ENCODE data around the gene AFAP1.

Gene AFAP1

DNA sequence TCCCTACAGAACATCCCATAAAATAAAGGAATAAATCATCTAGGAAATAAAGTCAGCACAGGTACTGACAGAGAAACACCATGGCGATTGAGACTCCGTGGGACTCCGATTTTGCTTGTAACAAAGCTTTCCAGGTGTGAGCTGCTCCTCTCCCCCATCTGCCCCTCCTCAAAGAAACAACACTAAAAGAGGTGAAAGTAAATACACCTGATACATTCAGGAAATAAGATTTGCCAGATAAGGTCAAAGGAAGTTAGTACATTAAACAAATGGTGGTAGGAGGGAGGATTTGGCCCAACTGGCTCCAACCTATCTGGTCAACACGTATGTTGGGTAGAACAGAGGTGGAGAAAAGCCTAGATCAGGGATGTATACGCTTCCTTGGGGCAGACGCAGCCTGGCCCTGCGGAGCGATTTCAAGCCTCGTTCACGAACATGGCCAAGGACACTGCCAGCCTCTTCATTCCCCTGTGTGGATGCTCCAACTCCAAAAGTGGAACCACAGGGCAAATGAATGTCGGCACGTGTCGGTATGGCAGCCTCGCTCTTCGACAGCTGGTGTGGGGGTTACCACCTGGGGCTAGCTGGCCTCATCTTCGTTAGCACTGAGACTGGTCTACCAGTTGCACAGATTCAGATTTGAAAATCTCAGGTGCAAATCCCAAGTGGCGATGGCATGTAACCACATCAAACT is 162.5 kb downstream of the AFAP1 start:
- Histone ChIP-seq H3K4me1 (ENCODE audit: control insufficient read depth, insufficient read depth, low read length) (peaks cover 3% of the 10 kb centered on the region), H3K4me3 (ENCODE audit: low read depth, low read length) (no peak overlapping the region), H3K36me3 (ENCODE audit: control insufficient read depth, insufficient read depth, low read length) (peaks cover 21% of the 10 kb centered on the region), H3K9ac (ENCODE audit: low read depth, low read length) (no peak overlapping the region), H3K27me3 (ENCODE audit: control insufficient read depth, insufficient read depth, low read length) (no peaks in the 10 kb centered on the region), H3K9me3 (ENCODE audit: control insufficient read depth, insufficient read depth, low read length) (no peaks in the 10 kb centered on the region)

GRCh38 chr4:7775396-7775795 is 164.3 kb downstream of the AFAP1 start:
- Histone ChIP-seq H3K9ac (ENCODE audit: low read depth, low read length) (no peak overlapping the region), H3K9me3 (ENCODE audit: control insufficient read depth, insufficient read depth, low read length) (no peaks in the 10 kb centered on the region), H3K27me3 (ENCODE audit: control insufficient read depth, insufficient read depth, low read length) (no peaks in the 10 kb centered on the region), H3K36me3 (ENCODE audit: control insufficient read depth, insufficient read depth, low read length) (peaks cover 28% of the 10 kb centered on the region), H3K4me3 (ENCODE audit: low read depth, low read length) (no peak overlapping the region), H3K4me1 (ENCODE audit: control insufficient read depth, insufficient read depth, low read length) (peaks cover 3% of the 10 kb centered on the region)

- H3K9ac ChIP-seq (ENCODE audit: low read depth, low read length): no peak overlapping the region
- H3K4me3 ChIP-seq (ENCODE audit: low read depth, low read length): no peak overlapping the region
- peaks cover 3% of the 10 kb centered on the region for H3K4me1 ChIP-seq (ENCODE audit: control insufficient read depth, insufficient read depth, low read length)
- H3K27me3 ChIP-seq (ENCODE audit: control insufficient read depth, insufficient read depth, low read length): no peaks in the 10 kb centered on the region
- peaks cover 33% of the 10 kb centered on the region for H3K36me3 ChIP-seq (ENCODE audit: control insufficient read depth, insufficient read depth, low read length)
- H3K9me3 ChIP-seq (ENCODE audit: control insufficient read depth, insufficient read depth, low read length): no peaks in the 10 kb centered on the region
Measured at GRCh38 chr4:7774301-7775294, 165.1 kb downstream of the AFAP1 start.

GRCh38 chr4:7773401-7774180 is 166.1 kb downstream of the AFAP1 start:
- Histone ChIP-seq H3K9me3 (ENCODE audit: control insufficient read depth, insufficient read depth, low read length) (no peaks in the 10 kb centered on the region), H3K4me1 (ENCODE audit: control insufficient read depth, insufficient read depth, low read length) (peaks cover 3% of the 10 kb centered on the region), H3K4me3 (ENCODE audit: low read depth, low read length) (no peak overlapping the region), H3K36me3 (ENCODE audit: control insufficient read depth, insufficient read depth, low read length) (peaks cover 35% of the 10 kb centered on the region), H3K9ac (ENCODE audit: low read depth, low read length) (no peak overlapping the region), H3K27me3 (ENCODE audit: control insufficient read depth, insufficient read depth, low read length) (no peaks in the 10 kb centered on the region)

DNA sequence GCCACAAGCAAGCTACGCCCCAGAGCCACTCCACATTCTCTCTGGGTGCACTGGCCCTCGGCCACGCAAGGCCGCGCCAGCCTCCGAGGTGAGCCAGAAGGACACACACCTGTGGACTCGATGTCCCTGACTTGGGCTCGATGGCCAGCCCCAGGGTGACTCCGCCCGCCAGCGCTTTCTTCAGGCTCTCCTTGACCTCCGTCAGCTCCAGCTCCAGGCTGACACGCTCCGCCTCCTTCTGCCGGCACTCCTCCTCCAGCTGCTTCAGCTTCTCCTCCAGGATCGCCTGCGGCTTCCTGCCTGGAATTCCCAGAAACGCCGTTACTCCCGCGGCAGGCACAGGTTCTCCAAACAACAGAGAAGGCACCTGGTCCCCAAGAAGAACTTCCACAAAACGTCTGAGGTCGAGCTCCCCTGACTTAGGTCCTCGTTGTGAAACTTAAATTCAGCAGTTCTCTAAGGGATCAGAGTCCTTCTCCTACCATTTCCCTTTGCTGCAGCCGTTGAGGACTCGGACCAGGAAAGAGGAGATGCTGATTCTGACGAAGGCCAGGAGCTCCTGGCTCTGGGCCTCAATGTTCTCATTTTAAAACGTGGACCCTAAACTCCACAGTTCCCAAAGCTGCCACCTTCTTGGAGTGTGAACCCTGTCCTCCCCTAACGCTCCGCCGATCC is 166.8 kb downstream of the AFAP1 start:
- Histone ChIP-seq H3K9ac (ENCODE audit: low read depth, low read length) (no peak overlapping the region), H3K27me3 (ENCODE audit: control insufficient read depth, insufficient read depth, low read length) (no peaks in the 10 kb centered on the region), H3K9me3 (ENCODE audit: control insufficient read depth, insufficient read depth, low read length) (no peaks in the 10 kb centered on the region), H3K4me1 (ENCODE audit: control insufficient read depth, insufficient read depth, low read length) (peaks cover 3% of the 10 kb centered on the region), H3K4me3 (ENCODE audit: low read depth, low read length) (no peak overlapping the region), H3K36me3 (ENCODE audit: control insufficient read depth, insufficient read depth, low read length) (peaks cover 34% of the 10 kb centered on the region)

GRCh38 chr4:7771541-7772507 is 167.8 kb downstream of the AFAP1 start:
- Histone ChIP-seq H3K4me1 (ENCODE audit: control insufficient read depth, insufficient read depth, low read length) (peaks cover 3% of the 10 kb centered on the region), H3K9ac (ENCODE audit: low read depth, low read length) (no peak overlapping the region), H3K9me3 (ENCODE audit: control insufficient read depth, insufficient read depth, low read length) (no peaks in the 10 kb centered on the region), H3K4me3 (ENCODE audit: low read depth, low read length) (no peak overlapping the region), H3K27me3 (ENCODE audit: control insufficient read depth, insufficient read depth, low read length) (no peaks in the 10 kb centered on the region), H3K36me3 (ENCODE audit: control insufficient read depth, insufficient read depth, low read length) (peaks cover 39% of the 10 kb centered on the region)

DNA sequence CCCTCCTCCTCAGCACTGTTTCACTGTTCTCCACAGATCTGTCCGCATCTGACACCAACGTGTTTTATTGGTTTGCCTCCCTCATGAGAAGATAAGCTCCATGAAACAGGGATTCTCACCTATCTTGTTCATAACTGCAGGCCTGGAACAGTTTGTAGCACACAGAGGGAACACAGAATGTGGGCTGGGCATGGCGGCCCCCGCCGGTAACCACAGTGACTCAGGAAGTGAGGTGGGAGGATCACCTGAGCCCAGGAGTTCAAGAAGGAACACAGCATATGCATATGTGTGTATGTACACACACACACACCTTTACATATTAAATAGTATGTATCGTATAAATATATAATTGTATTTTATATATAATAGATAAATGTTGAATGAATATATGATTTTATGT is 168.6 kb downstream of the AFAP1 start:
- Histone ChIP-seq H3K27me3 (ENCODE audit: control insufficient read depth, insufficient read depth, low read length) (no peaks in the 10 kb centered on the region), H3K4me3 (ENCODE audit: low read depth, low read length) (no peak overlapping the region), H3K36me3 (ENCODE audit: control insufficient read depth, insufficient read depth, low read length) (peaks cover 39% of the 10 kb centered on the region), H3K4me1 (ENCODE audit: control insufficient read depth, insufficient read depth, low read length) (peaks cover 3% of the 10 kb centered on the region), H3K9me3 (ENCODE audit: control insufficient read depth, insufficient read depth, low read length) (no peaks in the 10 kb centered on the region), H3K9ac (ENCODE audit: low read depth, low read length) (no peak overlapping the region)

- Histone ChIP-seq H3K4me3 (ENCODE audit: low read depth, low read length) (no peak overlapping the region), H3K9ac (ENCODE audit: low read depth, low read length) (no peak overlapping the region), H3K36me3 (ENCODE audit: control insufficient read depth, insufficient read depth, low read length) (peaks cover 37% of the 10 kb centered on the region), H3K27me3 (ENCODE audit: control insufficient read depth, insufficient read depth, low read length) (no peaks in the 10 kb centered on the region), H3K4me1 (ENCODE audit: control insufficient read depth, insufficient read depth, low read length) (peaks cover 3% of the 10 kb centered on the region), H3K9me3 (ENCODE audit: control insufficient read depth, insufficient read depth, low read length) (no peaks in the 10 kb centered on the region)
Measured at GRCh38 chr4:7770224-7771050, 169.2 kb downstream of the AFAP1 start.

DNA sequence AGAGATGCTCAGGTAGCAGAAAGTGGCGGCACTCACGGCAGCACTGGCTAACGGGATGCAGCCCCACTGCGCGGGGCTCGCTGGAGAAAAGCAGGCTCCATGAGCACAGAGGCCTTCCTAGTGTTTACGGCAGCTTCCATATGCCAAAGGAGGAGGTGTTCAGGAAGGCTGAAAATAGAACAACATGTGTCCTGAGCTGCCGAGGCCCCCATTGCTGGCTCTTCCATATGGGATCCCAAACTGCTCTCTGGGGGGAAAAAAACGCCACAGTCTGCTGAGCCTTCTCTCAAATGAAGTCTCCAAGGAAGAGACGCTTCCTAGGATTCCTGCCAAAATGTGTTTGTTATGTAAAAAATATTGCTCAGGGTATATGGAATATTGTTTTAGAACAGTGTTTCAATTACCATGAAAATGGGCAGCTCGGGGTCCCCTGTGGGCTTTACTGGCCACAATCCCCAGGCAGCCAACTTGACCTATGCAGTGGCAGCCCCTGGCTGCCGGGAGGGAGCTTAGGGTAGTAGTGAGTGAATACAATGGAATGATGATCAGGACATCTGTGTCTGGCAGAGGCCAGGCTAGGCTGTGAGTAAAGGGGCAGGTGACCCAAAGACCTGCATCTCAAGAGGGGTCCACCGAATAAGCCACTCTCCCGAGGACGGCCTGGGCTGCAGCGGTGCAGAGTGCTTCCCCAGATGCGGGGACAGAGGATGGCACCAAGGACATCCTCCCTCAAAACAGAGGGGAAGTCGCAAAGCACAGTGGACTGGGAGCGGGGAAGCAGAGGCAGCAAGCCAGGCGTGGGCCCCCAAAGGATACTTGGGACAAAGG is 170.1 kb downstream of the AFAP1 start:
- Histone ChIP-seq H3K4me3 (ENCODE audit: low read depth, low read length) (no peak overlapping the region), H3K9ac (ENCODE audit: low read depth, low read length) (no peak overlapping the region), H3K36me3 (ENCODE audit: control insufficient read depth, insufficient read depth, low read length) (peaks cover 34% of the 10 kb centered on the region), H3K9me3 (ENCODE audit: control insufficient read depth, insufficient read depth, low read length) (no peaks in the 10 kb centered on the region), H3K4me1 (ENCODE audit: control insufficient read depth, insufficient read depth, low read length) (no peaks in the 10 kb centered on the region), H3K27me3 (ENCODE audit: control insufficient read depth, insufficient read depth, low read length) (no peaks in the 10 kb centered on the region)
